HS-27A (cell line): ENCODE measurements around the gene DNAJC7.
"Not testable (repeated sequence)": the region's sequence is repeated elsewhere in the genome, so short reads cannot be mapped to it uniquely, and the experiment has no call there.

Source experiments
- DNase-seq: peaks from one replicate; pipeline ENCODE4 v3.0.0-alpha.2; 2012; ENCODE audit warnings: low read depth, missing footprints

DNAJC7 gene

GRCh38 chr17:41948762-41949460 is 68.3 kb downstream of the DNAJC7 start:
- no peak for DNase-seq

GRCh38 chr17:41944943-41945342 is 72.3 kb downstream of the DNAJC7 start:
- no peak for DNase-seq

DNA sequence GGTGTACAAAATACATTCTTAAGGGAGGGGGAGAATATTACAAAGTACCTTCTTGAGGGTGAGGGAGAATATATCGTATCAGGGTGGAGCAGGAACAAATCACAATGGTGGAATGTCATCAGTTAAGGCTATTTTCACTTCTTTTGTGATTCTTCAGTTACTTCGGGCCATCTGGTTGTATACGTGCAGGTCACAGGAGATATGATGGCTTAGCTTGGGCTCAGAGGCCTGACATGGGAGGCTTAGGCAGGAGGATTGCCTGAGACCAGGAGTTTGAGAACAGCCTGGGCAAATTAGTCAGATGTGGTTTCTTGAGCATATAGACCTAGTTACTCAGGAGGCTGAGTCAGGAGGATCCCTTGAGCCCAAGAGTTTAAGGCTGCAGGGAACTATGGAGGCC is 73.7 kb downstream of the DNAJC7 start:
- no peak for DNase-seq

- no peak for DNase-seq
Observed at GRCh38 chr17:41942626-41943373, 74.4 kb downstream of the DNAJC7 start.

DNA sequence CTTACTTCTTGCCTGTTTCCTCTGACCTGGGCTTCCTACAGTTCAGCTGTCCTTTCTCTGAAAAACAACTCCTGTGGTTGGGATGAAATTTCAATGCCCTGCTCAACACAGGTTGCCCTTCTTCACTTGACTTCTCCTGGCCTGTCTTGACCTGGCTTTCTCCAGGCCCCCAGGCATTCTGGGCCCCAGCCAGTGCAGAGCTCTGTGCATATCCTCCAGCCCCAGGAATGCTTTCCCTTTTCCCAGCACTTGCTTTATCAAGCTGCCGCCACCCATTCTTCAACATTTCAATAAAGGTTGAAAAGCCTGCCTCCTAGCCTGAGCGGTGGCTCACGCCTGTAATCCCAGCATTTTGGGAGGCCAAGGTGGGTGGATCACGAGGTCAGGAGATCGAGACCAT is 76.1 kb downstream of the DNAJC7 start:
- DNase-seq = no peak

- DNase-seq = no peak
Observed at GRCh38 chr17:41939693-41940090, 77.5 kb downstream of the DNAJC7 start.

- DNase-seq = no peak
Observed at GRCh38 chr17:41939044-41939692, 78.1 kb downstream of the DNAJC7 start.

DNA sequence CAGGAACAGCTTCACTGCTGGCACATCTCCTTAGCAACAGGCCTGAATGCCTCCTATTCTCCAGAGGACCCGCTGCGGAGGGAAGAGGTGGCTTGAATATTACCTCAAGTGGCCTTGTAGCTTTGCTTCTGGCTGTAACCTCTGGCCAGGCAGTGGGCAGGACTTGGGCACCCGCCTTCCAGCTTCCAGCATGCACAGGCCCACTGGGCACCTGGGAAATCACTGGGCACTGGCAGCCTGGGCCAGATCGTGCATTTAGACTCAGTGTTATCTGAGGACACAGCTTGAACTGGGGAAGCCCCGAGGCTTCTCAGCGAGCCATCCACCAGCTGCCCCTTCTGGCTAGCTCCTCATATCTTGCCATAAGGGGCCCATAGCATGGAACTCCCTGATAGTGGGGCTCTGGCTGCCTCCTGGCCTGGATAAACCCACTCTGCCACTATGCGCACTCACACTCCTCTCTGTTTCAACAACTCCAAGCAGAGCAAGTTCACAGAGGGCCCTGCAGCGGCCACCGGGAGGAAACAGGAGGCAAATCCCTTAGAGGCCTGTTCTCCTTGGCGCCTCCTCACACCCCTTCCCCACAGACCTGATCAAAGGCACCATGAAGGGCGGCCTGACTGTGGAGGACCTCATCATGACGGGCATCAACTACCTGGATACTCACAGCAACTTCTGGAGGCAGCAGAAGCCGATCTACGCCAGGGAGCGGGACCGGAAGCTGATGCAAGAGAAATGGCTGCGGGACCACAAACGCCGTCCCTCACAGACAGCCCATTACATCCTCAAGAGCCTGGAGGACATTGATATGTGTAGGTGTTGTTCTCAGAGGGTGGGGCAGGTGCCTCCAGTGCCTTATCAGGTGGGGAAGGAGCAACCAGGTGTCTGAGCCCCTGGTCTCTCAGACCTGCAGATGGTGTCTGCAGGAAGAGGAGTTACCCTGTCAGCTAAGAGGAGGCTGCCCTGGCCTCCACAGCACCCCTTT is 79.0 kb downstream of the DNAJC7 start:
- no peak for DNase-seq

DNA sequence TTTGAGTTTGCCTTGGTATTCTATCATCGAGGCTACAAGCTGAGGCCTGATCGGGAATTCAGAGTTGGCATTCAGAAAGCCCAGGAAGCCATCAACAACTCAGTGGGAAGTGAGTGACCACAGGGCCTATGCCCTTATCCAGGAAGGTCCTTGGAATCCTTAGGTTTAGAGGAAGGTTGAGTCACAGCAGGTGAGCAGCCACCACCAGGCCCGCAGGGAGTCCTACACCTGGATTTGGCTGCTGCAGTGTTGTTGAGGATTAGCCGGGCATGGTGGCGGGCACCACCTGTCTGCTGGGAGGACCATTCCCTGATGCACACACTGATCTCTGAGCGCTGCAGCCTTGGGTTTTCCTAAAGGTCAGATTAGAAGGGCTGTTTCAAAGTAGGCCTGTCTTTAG is 81.6 kb downstream of the DNAJC7 start:
- DNase-seq = no peak

- no peak for DNase-seq
Observed at GRCh38 chr17:41932816-41933389, 84.3 kb downstream of the DNAJC7 start.

- not testable (repeated sequence) for DNase-seq
Observed at GRCh38 chr17:41931715-41932114, 85.5 kb downstream of the DNAJC7 start.

DNA sequence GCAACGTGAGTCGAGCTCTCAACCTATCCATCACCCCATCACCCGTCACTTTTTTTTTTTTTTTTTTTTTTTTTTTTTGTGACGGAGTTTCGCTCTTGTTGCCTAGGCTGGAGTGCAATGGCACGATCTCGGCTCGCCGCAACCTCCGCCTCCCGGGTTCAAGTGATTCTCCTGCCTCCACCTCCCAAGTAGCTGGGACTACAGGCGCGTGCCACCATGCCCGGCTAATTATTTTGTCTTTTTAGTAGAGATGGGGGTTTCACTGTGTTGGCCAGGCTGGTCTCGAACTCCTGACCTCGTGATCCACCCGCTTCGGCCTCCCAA is 86.4 kb downstream of the DNAJC7 start:
- DNase-seq = not testable (repeated sequence)

DNA sequence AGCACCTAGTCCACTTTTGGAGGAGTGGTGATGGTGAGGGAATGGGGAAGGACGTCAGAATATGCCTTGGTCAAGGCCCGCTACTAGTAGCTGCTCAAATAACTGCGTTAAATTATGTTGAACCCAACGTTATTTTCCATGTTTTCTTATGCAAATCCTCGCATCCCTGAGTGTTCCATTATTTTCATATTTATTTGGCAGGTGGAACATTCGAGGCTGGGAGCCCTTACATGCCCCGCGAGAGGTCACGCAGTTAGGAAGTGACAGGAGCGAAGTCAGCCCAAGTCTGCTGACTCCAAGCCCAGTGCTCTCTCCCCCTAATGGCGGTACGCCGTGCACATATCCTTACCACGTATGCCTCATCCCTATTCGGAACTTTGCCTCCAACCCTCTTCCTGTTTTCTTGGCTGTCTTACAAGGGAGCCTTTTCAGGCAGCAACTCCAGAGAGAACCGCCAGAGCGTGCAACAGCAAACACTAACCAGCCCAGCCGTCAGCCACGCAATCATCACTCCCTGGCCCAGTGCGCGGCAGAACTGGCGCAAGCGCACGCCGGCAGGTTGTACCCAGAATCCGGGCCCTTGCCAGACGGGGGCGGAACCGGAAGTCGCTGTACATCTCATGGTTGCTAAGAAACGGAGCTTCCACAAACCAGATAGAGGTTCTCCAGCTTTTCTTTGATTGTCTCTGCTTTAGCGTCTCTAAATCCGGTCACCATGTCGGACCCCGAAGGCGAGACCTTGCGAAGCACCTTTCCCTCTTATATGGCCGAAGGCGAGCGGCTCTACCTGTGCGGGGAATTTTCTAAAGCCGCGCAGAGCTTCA is 87.0 kb downstream of the DNAJC7 start, which contains the start of gene ODAD4:
Gene ODAD4, plus strand, starts transcription at position 609 of the 824 bp plus-strand sequence. Its CDS starts 107 bp downstream, at position 716.
- DNase-seq = peak; percentile 64

DNA sequence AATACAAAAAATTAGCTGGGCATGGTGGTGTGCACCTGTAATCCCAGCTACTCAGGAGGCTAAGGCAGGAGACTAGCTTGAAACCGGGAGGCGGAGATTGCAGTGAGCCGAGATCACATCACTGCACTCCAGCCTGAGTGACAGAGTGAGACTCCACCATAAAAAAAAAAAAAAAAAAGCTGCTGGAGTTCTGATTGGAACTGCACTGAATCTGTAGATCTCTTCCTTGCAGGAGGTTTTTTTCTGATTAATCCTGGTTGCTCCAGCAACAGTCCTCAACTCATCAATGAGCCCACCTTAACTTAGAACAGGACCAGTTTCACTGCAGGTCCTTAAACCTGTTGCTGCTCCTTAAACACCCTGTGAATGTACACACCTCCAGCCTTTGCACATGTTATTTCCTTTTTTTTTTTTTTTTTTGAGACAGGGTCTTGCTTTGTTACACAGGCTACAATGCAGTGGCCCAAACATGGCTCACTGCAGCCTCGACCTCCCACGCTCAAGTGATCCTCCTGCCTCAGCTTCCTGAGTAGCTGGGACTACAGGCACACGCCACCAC is 88.5 kb downstream of the DNAJC7 start:
- DNase-seq = no peak
